Brain pericyte (primary cell): ENCODE results near the gene USP43.
"Not testable (repeated sequence)": the region's sequence is repeated elsewhere in the genome, so short reads cannot be mapped to it uniquely, and the experiment has no call there.

Experiments used
- DNase-seq: peaks from one replicate; pipeline ENCODE4 v3.0.0-alpha.2; 2012; ENCODE audit warnings: low read depth, low spot score

Gene USP43

GRCh38 chr17:9644910-9645751, at the start of gene USP43:
Gene USP43 (plus strand): TSS chr17:9645517. CDS start chr17:9645633, 116 bp downstream.
- no peak for DNase-seq

- not testable (repeated sequence) for DNase-seq
Measured at GRCh38 chr17:9597638-9598037, 47.7 kb upstream of the USP43 start.

GRCh38 chr17:9598661-9599060, 46.7 kb upstream of the USP43 start:
- DNase-seq = no peak

GRCh38 chr17:9604583-9604982, 40.7 kb upstream of the USP43 start:
- not testable (repeated sequence) for DNase-seq

GRCh38 chr17:9606453-9606852, 38.9 kb upstream of the USP43 start:
- no peak for DNase-seq

GRCh38 chr17:9607058-9607457, 38.3 kb upstream of the USP43 start:
- not testable (repeated sequence) for DNase-seq

- DNase-seq = no peak
Measured at GRCh38 chr17:9611557-9611956, 33.8 kb upstream of the USP43 start.

GRCh38 chr17:9612006-9612405, 33.3 kb upstream of the USP43 start:
- DNase-seq = no peak

GRCh38 chr17:9615486-9615885, 29.8 kb upstream of the USP43 start:
- DNase-seq = no peak

GRCh38 chr17:9622961-9623360, 22.4 kb upstream of the USP43 start:
- no peak for DNase-seq

- no peak for DNase-seq
Measured at GRCh38 chr17:9628509-9628908, 16.8 kb upstream of the USP43 start.

GRCh38 chr17:9632741-9633140, 12.6 kb upstream of the USP43 start:
- no peak for DNase-seq

- no peak for DNase-seq
Measured at GRCh38 chr17:9635340-9635739, 10.0 kb upstream of the USP43 start.

- no peak for DNase-seq
Measured at GRCh38 chr17:9636501-9636900, 8.8 kb upstream of the USP43 start.

- not testable (repeated sequence) for DNase-seq
Measured at GRCh38 chr17:9640388-9640787, 4.9 kb upstream of the USP43 start.

- no peak for DNase-seq
Measured at GRCh38 chr17:9643611-9644010, 1.7 kb upstream of the USP43 start.

GRCh38 chr17:9645851-9646545, 681 bp downstream of the USP43 start:
- no peak for DNase-seq

GRCh38 chr17:9646546-9646885, 1.2 kb downstream of the USP43 start:
- no peak for DNase-seq

GRCh38 chr17:9647014-9647413, 1.7 kb downstream of the USP43 start:
- DNase-seq = no peak

- no peak for DNase-seq
Measured at GRCh38 chr17:9648521-9649110, 3.3 kb downstream of the USP43 start.

GRCh38 chr17:9658593-9659211, 13.4 kb downstream of the USP43 start:
- no peak for DNase-seq

- DNase-seq = no peak
Measured at GRCh38 chr17:9661027-9661426, 15.7 kb downstream of the USP43 start.
